Stimulated activated CD4-positive, alpha-beta T cell treated with anti-CD3 and anti-CD28 coated beads, TNF-alpha, amount 100 ng/mL, for 1 hour (primary cell): ENCODE results near the gene MARCHF2.
"Not testable (repeated sequence)": the region's sequence is repeated elsewhere in the genome, so short reads cannot be mapped to it uniquely, and the experiment has no call there.

Experiments used
- DNase-seq, 3 donors: peaks; one replicate each; pipeline ENCODE4 v3.0.0-alpha.2; 2020; ENCODE audit warnings: low read depth in 3 of 3, low spot score in 1 of 3

Gene MARCHF2

DNA sequence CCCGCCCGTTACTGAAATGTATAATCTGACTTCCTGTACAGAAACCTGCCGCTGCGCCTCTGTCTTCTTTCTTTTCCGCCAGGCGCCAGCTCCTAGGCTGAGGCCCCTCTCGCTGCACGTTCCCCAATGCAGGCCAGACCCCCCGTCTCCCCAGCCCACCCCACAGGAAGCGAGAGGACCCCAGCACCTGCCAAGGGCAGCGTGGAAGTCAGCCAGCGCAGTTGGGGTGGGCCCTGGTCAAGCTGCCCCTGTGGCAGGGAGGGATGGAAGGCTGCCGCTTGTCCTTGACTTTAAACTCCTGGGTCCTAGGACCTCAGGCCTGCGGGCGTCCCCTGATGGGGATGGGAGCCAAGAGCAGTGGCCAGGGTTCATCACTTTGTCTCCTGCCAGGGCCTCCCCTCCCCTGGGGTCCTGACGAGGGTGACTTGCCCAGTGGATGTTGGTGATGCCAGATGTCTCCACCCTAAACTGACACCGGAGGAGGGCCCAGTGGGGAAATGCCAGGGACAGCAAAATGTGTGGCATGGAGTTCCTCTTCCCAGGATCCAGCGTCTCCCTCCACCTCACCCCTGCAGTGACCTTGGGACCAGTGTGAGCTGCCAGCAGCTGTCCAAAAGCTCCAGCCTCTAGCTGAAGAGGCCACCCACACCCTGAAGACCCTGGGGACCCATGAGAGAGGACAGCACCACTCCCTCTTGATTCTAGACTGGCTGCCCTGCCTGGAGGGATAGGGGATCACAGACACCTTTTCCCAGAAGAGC lies 8.5 kb upstream of the MARCHF2 start:
- DNase-seq: no peak

GRCh38 chr19:8410718-8411117 lies 2.4 kb upstream of the MARCHF2 start:
- not testable (repeated sequence) for DNase-seq

DNA sequence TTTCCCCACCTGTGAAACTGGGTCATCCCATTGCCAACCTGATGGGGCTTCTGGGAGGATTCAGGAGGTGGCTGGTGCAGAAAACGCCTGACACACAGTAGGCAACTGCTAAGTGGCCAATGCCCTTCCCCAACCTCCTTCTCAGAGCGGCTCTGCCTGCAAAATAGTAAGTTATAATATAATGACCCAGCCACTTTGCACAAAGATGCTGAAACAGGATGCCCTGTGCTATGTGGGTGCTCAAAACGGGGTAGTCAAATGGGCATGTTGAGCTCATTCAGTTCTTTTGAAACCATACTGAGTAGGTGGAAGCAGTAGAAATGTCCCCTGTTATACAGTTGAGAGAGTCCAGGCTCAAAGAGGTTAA lies 507 bp downstream of the MARCHF2 start:
- DNase-seq: no peak

DNA sequence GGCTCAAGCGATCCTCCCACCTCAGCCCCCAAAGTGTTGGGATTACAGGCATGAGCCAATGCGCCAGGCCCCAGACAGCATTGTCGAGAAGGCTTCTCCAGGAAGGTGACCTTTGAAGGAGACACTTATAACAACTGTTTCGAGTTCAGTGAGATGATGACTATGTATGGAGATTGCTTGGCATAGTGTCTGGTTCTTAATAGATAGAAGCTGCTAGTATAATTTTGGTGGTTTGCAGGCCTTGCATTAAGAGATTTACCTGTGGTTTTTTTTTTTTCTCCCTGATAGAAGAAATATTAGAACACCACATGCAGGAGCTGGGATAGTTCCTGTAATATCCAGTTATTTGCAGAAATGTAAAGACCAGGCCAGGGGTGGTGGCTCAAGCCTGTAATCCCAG lies 3.7 kb downstream of the MARCHF2 start:
- no peak for DNase-seq

DNA sequence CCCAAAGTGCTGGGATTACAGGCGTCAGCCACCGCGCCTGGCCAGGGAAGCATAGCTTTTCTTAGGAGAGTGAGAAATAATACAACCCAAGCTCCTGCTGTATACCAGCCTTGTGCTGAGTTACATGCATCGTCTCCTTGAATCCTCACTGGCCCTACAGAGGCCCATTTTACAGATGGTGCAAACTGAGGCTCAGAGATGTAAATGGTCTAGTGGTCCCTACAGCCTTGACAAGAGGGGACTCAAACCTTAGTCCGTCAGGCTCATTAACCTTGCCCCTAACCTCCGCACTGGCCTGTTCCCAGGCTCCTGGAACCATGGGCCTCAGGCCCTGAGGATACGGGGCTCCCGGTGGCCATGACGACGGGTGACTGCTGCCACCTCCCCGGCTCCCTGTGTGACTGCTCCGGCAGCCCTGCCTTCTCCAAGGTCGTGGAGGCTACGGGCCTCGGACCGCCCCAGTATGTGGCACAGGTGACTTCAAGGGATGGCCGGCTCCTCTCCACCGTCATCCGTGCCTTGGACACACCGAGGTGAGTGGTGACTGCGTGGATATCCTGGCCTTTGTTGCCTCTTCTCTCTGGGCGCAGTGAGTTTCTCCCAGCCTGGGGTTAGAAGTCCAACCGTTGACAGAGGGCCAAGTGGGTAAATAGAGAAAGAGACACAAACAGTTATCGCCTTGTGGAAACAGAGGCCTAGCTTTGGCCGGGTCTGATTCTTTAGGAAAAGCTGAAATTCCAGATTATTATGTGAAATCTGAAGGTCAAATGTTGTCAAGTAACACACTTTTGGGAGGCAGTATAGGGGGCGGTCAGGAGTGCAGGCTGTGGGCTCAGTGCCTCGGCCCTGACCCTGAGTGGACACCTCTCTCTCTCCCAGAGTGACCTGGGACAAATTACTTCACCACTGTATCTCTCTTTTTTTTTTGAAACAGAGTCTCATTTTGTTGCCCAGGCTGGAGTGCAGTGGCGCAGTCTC lies 8.7 kb downstream of the MARCHF2 start:
- no peak for DNase-seq

- no peak for DNase-seq
These were observed 10.7 kb downstream of the MARCHF2 start for GRCh38 chr19:8423817-8424223.

DNA sequence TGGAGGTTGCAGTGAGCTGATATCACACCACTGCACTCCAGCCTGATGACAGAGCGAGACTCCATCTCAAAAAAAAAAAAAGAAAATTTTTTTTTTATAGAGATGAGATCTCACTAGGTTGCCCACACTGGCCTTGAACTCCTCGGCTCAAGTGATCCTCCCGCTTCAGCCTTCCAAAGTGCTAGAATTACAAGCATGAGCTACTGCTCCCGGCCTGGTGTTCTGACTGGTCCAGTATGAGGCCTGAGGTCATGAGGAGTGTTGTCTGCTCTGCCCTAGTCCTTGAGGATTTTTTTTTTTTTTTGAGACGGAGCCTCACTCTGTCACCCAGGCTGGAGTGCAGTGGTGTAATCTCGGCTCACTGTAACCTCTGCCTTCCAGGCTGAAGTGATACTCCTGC lies 12.2 kb downstream of the MARCHF2 start:
- DNase-seq: not testable (repeated sequence)

DNA sequence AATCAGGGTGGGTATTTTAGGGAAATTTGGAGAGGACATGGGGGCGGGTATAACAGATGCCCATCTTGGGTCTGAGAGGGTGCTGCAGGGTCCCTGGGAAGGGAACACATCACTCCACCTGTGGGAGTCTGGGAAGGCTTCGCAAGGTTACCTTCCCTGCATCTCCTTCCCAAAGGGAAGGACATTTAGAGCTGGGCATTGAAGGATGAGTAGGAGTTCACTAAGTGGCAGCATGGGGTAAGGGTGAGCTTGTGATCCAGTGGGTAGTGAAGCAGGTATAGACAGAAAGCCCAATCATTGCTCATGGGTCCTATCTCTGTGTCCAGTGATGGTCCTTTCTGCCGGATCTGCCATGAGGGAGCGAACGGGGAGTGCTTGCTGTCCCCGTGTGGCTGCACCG lies 13.2 kb downstream of the MARCHF2 start:
- DNase-seq: no peak

DNA sequence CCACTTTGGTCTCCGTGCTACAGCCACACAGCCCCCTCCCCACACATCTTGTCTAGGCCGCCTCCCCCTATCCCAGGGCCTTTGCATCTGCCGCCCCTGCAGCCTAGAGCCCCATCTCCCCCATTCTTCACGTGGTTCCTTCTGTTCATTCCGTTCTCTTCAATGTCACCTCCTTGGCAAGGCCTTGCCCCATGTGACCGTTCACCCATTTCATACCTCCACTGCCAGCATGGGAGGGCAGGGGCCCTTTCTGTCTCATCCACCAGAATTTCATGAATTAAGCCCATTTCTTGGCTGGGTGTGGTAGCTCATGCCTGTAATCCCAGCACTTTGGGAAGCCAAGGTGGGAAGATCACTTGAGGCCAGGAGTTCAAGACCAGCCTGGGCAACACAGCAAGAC lies 15.9 kb downstream of the MARCHF2 start:
- DNase-seq: no peak

DNA sequence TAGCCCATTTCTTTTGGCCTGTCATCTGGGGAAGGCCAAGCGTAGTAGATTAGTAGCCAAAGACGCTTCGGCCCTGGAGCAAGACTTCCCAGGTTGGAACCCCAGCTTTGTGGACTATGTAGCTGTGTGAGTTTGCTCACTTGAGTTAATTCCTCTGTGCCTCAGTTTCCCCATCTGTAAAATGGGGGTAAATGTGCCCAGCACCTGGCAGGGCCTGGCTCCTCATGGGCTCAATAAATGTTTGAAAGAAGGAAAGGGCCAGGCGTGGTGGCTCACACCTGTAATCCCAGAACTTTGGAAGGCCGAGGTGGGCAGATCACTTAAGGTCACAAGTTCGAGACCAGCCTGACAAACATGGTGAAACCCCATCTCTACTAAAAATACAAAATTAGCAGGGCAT lies 16.7 kb downstream of the MARCHF2 start:
- DNase-seq: no peak

- DNase-seq: no peak
These were observed 17.5 kb downstream of the MARCHF2 start for GRCh38 chr19:8430650-8431049.

DNA sequence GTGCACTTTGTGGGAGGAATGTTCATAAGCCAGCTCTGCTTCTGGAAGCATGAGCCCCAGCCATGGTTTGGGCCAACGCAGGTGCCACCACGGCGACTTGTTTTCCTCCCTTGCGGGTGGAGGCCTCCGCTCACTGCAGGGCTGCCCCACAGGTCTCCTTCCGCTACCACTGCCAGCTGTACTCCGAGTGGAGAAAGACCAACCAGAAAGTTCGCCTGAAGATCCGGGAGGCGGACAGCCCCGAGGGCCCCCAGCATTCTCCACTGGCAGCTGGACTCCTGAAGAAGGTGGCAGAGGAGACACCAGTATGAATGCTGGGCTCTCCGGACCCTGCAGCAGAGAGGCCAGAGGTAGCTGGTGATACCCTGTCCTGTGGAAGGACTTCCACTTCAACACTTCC lies 25.1 kb downstream of the MARCHF2 start:
- no peak for DNase-seq

DNA sequence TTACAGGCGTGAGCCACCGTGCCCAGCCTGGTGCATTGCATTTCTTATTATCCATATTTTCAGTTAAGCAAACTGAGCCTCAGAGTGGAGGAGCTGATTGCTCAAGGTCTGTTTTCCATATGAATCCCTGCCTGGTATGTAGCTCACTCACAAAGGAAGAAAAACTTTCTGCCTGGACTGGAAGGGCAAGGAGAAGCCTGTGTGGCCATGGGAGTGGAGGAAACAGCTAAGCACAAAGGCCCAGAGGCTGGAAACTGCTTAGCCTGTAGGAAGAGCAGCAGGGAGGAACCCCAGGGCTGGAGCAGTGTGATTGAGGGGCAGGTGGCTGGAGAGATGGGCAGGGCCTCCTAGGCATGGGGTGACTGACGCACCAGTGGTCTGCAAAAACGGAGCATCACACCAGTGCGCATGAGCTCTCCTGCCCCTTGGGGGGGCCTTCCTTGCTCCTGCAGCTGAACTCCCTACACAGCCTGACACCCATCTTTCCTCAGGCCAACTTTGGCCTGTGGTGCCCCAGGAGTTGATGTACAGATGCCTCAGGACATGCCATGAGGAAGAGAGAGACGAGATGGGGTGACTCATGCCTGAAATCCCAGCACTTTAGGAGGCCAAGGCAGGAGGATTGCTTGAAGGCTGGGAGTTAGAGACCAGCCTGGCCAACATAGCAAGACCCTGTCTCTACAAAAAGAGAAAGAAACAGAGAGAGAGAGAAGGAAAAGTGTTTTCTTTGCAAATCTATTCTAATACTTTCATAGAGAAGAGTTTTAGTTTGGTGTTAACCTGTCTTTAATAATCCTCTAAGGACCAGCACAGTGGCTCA lies 28.8 kb downstream of the MARCHF2 start:
- no peak for DNase-seq

DNA sequence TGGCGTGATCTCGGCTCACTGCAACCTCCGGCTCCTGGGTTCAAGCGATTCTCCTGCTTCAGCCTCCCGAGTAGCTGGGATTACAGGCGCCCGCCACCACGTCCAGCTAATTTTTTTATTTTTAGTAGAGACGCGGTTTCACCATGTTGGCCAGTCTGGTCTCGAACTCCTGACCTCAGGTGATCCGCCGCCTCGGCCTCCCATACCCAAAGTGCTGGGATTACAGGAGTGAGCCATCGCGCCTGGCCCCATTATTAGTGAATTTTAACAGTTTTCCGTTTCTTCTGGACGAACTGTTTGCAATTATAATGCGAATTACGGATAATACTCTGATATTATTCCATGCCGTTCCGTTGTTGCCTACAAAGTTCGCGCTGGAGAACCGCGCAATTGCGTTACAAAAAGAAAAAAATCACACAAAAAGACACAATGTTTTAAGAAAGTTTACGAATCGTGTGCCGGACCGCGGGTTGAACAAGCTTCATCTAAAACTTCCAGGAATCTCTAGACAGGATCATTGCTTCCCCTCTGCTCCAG lies 31.1 kb downstream of the MARCHF2 start:
- not testable (repeated sequence) for DNase-seq

- peak; percentile 100 for DNase-seq
These were observed 31.8 kb downstream of the MARCHF2 start, which contains the start of gene HNRNPM for GRCh38 chr19:8444677-8445487. Gene HNRNPM, plus strand, starts transcription at chr19:8444975. Its CDS starts 24 bp downstream, at chr19:8444999.

GRCh38 chr19:8445488-8446001 lies 32.4 kb downstream of the MARCHF2 start:
- peak in 1 of 3 donors; percentile 18 for DNase-seq

- DNase-seq: no peak
These were observed 33.1 kb downstream of the MARCHF2 start for GRCh38 chr19:8446061-8446709.

- no peak for DNase-seq
These were observed 36.7 kb downstream of the MARCHF2 start for GRCh38 chr19:8449830-8450229.

DNA sequence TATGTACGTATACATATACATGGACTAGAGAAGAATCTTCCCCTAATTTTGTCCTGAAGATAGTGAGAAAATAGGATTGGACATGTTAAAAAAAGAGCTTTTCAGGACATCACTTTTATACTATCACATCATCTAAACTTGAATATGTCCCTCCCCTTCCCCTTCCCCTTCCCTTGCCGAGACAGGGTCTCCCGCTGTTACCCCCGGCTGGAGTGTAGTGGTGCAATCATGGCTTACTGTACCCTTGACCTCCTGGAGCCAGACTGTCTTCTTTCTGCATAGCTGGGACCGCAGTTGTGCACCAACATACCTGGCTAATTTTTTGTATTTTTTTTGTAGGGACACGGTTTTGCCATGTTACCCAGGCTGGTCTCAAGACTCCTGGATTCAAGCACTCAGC lies 38.3 kb downstream of the MARCHF2 start:
- no peak for DNase-seq
